Esophagus squamous epithelium (tissue), 4 donors: ENCODE data around the gene C14orf180.

Source experiments
- POLR2A ChIP-seq, 4 donors: fragments of 450-650 bp; IDR thresholded peaks; one replicate each; pipeline ENCODE4 v1.6.1; 2017; ENCODE audit warnings: antibody characterized with exemption in 4 of 4, mild to moderate bottlenecking in 4 of 4, moderate library complexity in 3 of 4
- TF ChIP-seq, protein P1 (sequence below), 6 experiments: fragments of 450-650 bp in 4 of 6; fragments of 200-600 bp in 2 of 6; sonication (generic) in 2 of 6; IDR thresholded peaks; one replicate each; pipeline ENCODE4 v1.5.1; 2016 to 2019; ENCODE audit warnings: antibody characterized with exemption in 6 of 6, mild to moderate bottlenecking in 4 of 6, moderate library complexity in 4 of 6

DNA sequence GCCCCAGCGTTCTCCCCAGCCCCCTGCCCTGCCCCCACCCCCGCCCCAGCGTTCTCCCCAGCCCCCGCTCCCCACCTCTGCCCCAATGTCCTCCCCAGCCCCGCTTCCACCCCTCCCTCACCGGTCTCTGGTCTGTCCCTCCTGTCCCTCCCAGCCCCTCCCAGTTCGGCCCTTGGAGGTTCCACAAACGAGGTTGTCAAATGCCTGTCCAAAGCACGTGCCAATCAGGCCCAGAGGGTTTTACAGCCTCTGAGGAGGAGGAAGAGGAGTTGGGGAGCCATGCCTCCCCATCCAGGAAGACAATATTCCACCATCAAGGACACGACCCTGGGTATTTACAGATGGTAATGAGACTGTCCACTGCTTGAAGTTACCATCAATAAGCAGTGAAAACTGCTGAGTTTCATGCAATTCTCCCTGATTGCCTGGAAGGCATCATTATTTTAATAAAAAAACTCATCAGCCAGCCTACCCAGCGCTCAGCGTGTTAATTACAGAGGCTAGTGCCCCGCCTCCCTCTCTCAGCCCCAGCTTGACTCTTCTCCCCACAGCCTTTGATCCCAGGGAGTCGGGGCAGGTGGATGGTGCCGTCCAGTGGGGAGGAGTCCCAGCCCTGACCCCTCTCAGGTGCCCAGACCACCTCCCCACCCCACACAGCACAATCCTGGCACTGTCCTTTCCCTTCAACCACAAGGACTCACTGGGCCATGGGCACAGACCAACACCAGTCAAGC lies 30.6 kb upstream of the C14orf180 start:
- TF ChIP-seq, protein P1, sequence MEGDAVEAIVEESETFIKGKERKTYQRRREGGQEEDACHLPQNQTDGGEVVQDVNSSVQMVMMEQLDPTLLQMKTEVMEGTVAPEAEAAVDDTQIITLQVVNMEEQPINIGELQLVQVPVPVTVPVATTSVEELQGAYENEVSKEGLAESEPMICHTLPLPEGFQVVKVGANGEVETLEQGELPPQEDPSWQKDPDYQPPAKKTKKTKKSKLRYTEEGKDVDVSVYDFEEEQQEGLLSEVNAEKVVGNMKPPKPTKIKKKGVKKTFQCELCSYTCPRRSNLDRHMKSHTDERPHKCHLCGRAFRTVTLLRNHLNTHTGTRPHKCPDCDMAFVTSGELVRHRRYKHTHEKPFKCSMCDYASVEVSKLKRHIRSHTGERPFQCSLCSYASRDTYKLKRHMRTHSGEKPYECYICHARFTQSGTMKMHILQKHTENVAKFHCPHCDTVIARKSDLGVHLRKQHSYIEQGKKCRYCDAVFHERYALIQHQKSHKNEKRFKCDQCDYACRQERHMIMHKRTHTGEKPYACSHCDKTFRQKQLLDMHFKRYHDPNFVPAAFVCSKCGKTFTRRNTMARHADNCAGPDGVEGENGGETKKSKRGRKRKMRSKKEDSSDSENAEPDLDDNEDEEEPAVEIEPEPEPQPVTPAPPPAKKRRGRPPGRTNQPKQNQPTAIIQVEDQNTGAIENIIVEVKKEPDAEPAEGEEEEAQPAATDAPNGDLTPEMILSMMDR (IDR thresholded peaks at IDR 0.05): no peak
- TF ChIP-seq POLR2A (IDR thresholded peaks at IDR 0.05): no peak
